Epithelial cell of prostate (primary cell): ENCODE measurements around the gene SETDB1.
A peak's percentile ranks its signal among the peaks of the same experiment; 100 is the strongest.
"Not testable (repeated sequence)": the region's sequence is repeated elsewhere in the genome, so short reads cannot be mapped to it uniquely, and the experiment has no call there.

Experiments used
- DNase-seq: peaks from one replicate; pipeline ENCODE4 v3.0.0-alpha.2; 2011; ENCODE audit warnings: low read depth, low spot score
- H3K27ac ChIP-seq: fragments of 450-650 bp; 2 replicates; pipeline ENCODE4 v1.5.1; 2017; ENCODE audit warnings: mild to moderate bottlenecking

Gene SETDB1

DNA sequence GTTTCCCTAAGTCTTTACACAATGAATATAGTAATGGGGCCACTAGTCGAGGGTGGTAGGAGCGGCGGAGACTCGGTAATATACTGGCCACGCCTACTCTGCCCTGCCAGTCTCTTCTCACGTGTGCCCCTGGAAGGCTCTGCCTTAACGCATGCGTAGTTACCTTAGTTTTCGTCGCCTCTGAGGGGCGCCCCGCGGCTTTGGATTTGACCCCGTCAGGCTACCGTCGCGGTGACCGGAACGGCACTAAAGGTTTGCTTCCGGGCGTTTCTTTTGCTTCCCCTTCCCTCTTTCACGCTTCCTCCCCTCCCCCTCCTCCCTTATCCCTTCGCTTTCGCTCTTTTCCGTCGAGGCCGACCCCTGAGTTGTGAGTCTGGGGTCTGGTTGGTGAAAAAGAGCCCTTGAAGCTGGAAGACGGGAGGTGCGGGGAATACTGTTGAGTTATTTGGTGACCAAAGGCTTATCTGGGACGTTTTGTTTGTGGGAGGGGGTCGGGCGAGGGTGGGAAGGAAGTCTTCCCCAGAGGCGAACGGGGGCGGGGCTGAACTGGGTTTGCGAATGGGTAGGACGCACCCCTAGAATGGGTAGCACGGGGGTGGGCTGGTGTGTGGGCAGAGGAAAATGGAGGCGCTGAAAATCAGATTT, at the start of gene SETDB1:
Gene SETDB1, plus strand, starts transcription at position 267 of the 645 bp plus-strand sequence. CDS start 1,352 bp downstream, outside the sequence.
- DNase-seq = peak; percentile 64
- peak within 1 kb of the TSS; percentile 71 for H3K27ac ChIP-seq

DNA sequence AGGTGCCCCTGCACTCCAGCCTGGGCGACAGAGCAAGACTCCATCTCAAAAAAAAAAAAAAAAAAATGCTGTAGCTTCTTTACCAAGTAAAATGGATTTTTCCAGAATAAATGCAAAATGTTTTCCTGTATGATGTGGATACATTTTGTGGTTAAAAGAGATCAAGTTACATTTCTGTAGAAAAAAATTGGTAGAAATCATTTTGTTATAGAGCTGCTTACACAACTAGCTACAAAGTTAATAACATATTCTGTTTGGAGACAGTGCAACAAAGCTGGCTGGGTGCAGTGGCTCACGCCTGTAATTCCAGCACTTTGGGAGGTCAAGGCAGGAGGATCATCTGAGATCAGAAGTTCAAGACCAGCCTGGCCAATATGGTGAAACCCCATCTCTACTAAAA, 47.2 kb upstream of the SETDB1 start:
- H3K27ac ChIP-seq, DNase-seq: not testable (repeated sequence)

DNA sequence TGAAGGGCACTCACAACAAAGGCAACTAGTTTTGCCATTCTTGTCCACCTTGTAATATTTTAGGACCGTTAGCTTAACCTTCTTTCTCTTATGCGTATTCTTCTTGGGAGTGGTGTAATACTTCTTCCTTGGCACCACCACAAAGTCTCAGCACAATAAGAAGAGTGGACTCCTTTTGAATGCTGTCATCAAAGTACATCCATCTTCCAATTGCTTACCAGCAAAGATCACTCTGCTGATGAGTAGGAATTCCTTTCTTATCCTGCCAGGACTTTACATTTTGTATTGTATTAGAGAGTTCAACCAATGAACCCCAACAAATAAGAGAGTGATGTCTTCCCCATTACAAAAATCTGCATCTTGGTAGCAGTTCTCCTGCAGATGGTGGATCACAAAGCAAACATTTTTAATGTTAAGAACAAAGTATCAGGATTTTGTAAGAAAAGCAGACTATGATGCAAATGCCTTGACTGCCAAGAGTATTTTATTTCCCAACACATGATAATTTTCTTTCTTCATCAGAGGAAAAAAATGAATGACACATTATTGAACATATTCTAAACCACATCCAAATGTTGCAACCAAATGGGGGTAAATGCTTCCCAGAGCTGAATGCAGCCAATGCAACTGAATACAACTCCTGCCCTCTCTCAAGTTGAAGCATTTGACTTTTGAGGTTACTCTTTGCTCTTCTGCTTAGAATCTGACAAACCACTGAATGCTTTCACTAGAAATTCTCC, 44.7 kb upstream of the SETDB1 start:
- DNase-seq = peak; percentile 33
- H3K27ac ChIP-seq = peak overlapping the region; percentile 56

DNA sequence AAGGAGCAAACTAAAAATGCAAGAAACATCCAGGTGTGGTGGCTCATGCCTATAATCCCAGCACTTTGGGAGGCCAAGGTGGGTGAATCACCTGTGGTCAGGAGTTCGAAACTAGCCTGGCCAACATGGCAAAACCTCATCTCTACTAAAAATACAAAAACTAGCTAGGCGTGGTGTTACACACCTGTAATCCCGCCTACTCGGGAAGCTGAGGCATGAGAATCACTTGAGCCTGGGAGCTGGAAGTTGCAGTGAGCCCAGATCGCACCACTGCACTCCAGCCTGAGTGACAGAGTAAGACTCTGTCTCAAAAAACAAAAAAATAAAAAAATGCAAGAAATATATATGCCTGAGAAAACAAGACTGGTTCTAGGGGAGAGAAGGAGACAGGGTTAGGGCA, 43.0 kb upstream of the SETDB1 start:
- not testable (repeated sequence) for H3K27ac ChIP-seq, DNase-seq

DNA sequence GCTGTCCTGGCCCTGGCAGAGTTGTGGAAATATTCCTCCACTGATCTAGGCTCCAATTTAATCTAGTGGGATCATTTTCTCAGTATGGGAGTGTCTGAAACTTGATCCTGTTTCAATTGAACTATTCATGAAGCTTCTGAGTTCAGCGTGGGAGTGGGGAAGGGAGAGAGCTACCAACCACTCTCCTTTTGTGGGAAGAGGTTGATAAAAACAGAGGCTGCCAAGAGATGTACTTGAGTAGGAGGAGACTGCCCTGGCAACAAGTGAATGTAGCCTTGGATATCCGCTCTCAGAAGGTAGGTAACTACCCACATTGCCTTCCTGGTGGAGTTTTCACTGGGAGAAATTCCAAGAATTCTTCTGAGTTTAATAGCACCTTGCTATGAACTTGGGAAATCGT, 39.1 kb upstream of the SETDB1 start, which contains the start of gene CTXND2:
Gene CTXND2, plus strand, starts transcription at position 119 of the 400 bp plus-strand sequence. CDS start 25,179 bp downstream, outside the sequence.
- no peak for DNase-seq

DNA sequence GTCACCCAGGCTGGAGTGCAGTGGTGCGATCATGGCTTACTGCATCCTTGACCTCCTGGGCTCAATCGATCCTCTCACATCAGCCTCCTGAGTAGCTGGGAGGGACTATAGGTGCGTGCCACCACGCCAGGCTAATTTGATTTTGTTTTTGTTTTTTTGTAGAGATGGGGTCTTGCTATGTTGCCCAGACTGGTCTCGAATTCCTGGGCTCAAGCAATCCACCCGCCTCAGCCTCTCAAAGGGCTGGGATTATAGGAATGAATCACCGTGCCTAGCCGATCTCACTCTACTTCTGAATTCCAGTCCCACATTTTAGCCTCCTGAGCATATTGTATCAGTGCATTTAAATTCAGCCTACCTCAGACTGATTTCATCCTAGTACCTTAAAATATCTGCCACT, 37.4 kb upstream of the SETDB1 start:
- H3K27ac ChIP-seq = no peak overlapping the region
- no peak for DNase-seq

More for the DNA sequence above, 39.1 kb upstream of the SETDB1 start, which contains the start of gene CTXND2:
- H3K27ac ChIP-seq = no peak within 1 kb of the TSS

DNA sequence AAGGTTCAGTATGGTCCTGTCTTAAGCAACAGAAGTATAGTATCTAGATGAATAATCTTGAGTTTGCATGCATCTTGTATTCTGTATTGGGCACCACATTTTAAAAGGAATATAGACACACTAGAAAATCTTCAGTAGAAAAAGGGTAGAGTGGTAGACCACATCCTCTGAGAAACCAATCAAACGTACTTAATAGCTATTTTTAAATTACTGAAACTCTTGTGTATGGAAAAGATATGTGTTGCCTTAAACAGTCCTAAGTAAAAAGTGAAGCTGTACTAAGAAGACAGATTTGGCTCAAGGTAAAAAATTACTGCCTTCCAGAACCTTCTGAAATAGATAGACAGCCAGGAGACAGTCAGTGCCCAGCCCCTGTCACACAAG, 36.1 kb upstream of the SETDB1 start:
- DNase-seq = no peak
- no peak overlapping the region for H3K27ac ChIP-seq

DNA sequence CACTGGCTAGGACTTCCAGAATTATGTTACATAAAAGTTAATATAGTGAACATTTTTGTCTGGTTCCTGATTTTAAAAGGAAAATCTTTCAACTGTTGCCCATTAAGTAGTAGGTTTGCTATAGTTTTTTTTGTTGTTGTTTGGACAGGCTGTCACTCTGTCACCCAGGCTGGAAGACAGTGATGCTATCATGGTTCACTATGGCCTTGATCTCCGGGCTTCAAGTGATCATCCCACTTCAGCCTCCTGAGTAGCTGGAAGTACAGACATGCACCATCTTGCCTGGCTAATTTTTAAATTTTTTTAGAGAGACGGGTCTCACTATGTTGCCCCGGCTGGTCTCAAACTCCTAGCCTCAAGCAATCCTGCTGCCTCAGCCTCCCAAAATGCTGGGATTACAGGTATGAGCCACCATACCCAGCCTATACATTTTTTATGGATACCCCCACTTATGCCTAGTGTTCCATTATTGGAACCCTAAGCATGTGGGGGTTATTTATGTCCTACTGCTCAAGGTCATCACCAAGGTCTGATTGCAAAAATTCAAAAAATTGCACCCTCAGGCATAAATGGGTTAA, 32.7 kb upstream of the SETDB1 start:
- H3K27ac ChIP-seq = no peak overlapping the region
- DNase-seq = no peak

DNA sequence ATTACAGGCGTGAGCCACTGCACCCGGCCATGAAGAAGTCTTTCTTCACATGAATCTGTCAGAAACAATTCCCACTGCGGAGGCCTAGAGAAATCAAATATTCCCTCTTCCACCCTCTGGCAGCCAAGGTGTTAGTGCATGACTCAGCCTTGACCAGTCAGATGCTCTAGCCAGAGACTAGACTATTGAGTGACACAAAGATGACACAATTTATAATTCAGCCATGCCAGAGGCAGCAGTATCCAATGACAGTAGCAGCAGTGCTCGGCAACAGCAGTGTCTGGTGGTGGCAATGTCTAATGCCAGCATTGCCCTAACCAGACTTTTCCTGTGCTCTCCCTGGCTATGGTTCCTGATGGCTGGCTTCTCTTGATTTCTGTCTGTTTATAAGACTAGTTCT, 30.5 kb upstream of the SETDB1 start:
- no peak overlapping the region for H3K27ac ChIP-seq
- DNase-seq = peak; percentile 8

DNA sequence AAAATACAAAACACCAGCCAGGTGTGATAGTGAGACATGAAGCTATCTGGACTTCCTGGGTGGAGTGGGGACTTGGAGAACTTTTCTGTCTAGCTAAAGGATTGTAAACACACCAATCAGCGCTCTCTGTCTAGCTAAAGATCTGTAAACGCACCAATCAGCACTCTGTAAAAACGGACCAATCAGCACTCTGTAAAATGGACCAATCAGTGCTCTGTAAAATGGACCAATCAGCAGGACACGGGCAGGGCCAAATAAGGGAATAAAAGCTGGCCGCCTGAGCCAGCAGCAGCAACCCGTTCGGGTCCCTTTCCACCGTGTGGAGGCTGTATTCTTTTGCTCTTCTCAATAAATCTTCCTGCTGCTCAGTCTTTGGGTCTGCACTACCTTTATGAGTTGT, 26.4 kb upstream of the SETDB1 start:
- H3K27ac ChIP-seq, DNase-seq: not testable (repeated sequence)

DNA sequence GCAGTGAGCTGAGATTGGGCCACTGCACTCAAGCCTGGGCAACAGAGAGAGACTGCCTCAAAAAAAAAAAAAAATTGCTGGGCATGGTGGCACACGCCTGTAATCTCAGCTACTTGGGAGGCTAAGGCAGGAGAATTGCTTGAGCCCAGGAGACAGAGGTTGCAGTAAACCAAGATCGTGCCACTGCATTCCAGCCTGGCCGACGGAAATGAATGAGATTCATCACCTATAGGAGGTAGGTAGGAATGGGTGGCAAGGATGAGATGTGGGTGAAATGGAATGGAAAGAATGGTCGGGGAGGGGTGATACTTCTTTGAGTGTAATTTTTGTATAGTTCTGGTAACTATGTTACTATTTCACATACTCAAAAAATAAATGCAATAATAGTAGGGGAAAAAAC, 23.8 kb upstream of the SETDB1 start:
- H3K27ac ChIP-seq = no peak overlapping the region
- DNase-seq = no peak

DNA sequence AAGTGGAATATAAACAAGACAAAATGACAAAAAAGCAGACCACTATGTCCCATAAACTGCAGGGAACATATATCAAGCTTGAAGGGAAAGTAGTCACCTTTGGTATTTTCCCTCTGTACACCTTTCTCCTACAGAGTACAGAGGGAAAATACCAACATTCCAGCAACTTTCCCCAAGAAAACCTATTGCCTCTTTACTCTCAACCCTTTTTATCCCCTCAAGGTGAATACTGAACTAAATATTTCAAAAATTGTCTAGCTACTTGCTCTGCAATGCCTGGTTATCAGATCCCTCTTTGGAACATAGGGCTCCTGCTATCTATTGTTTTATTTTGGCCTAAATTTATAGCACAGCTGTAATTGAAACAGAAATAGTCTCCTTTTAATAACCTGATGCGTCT, 23.4 kb upstream of the SETDB1 start:
- no peak for DNase-seq
- no peak overlapping the region for H3K27ac ChIP-seq

DNA sequence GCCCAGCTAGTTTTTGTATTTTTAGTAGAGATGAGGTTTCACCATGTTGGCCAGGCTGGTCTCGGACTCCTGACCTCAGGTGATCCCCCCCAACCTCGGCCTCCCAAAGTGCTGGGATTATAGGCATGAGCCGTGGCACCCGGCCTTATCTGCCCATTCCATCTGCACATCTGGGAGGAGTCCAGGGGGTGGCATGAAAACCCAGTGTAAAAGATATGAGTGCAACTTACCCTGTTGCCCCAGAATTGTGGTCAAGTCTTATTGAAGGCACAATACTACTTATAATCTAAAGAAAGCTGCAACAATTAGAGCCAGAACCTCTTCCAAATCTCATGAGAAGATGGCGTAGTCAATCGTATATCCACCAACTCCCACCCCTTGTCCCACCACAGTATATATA, 20.9 kb upstream of the SETDB1 start:
- DNase-seq = no peak
- no peak overlapping the region for H3K27ac ChIP-seq

DNA sequence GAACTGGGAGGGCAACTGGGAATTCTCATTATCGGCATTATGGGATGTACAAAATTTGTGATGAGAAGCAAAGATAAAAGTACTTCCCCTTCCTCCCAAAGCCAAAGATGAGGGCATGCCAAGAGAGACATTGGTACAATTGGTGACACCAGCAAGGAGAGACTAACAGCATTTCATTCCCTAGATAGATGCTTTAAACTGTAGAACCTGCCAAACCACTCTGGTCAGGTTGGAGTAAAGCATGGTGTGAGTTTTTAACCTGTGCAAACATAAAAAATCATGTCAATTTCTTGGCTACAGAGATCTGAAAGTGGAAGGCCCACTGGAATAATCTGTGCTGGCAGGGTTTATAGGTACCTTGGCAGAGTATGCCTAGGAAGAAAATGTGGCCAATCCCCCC, 19.8 kb upstream of the SETDB1 start:
- DNase-seq = no peak
- H3K27ac ChIP-seq = no peak overlapping the region

DNA sequence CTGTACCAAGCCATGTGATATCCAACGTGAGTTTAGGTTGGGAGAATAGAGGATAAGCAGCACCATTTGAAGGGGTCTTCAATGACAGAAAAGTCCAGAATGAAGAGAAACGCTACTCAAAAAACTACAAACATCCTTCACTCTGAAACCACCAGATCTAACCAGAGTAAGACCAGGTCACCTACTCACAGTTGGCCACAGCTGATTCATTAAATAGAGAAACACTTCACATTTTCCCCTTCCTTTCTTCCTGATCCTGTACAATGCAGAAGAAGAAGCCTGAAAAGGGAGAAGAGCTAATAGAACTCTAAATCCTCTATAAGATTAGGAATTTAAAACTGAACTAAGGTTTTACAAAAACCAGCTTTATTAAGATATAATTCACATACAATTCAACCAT, 19.4 kb upstream of the SETDB1 start:
- DNase-seq = no peak
- no peak overlapping the region for H3K27ac ChIP-seq

DNA sequence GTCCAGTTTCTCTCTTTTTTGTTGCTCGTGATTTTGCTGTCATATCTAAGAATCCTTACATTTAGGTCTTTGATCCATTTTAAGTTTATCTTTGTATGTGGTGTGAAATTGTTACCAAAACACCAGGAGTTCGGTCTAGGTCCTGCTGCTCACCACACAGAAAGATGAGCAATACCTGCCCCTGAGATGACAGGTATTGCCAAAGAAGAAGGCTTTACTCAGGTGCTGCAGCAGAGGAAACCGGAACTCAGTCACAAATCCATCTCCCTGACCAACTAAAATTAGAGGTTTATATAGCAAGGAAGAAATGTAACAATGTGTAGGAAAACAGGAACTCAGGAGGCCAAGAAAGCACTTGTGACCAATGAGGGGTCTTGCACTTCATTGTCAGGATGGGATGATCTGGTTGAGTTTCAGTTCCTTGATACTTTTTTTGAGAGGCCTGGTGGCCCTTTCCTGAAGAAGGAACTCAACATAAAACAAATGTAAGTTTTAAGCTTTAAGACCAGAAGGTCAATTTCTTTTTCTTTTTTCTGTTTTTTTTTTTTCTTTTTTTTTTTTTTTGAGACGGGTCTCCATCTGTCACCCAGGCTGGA, 16.5 kb upstream of the SETDB1 start:
- no peak for DNase-seq
- no peak overlapping the region for H3K27ac ChIP-seq

DNA sequence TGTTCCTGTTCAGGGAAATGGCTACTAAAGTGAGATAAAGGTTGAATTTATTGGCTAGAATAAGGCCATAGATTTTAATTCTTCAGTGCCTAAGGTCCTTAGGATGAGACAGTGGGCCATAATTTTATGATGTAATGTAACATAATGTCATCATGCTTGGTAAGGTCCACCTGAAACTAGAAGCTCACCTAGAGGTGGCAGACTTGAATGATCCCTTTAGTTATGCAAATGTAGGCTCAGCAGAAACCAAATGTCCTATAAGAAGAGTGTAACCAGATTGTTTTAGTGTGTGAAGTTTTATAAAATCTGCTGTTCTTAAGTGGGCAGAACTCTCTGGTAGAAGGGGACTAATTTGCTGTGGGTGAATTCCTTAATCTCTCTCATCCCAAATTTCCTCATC, 13.5 kb upstream of the SETDB1 start:
- no peak for DNase-seq
- H3K27ac ChIP-seq = no peak overlapping the region

DNA sequence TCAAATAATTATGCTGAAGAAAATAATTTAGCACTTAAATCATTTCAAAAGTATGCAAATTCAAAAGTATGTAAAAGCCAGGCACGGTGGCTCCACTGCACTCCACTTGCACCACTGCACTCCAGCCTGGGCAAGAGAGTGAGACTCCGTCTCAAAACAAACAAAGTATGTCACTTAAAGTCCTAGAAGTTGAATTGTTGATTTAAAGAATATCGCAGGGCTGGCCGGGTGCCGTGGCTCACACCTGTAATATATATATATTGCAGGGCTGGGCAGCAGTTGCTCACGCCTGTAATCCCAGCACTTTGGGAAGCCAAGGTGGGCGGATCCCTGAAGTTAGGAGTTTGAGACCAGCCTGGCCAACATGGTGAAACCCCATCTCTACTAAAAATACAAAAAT, 8.8 kb upstream of the SETDB1 start:
- no peak for DNase-seq
- no peak overlapping the region for H3K27ac ChIP-seq

DNA sequence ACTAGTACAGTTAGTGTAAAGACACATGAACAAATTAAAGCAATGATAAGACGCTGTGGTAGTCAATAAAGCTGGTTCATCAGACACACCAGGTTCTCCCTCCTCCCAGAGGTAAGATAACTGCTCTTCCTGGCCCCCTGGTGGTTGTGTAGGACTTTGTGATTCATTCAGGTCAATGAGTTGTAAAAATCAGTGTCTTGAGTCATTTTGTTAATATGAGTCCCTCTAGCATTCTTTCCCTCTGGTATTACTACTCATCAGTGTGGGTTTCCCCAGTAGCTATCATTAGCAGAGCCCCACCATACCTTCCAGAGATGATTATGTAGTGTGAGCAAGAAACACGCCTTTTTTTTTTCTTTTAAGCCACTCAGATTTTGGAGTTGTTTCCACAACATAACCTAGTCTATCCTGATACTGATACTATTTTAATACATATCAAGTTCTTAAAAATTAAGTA, 3.6 kb upstream of the SETDB1 start:
- H3K27ac ChIP-seq = peak overlapping the region; percentile 35
- DNase-seq = peak; percentile 77

DNA sequence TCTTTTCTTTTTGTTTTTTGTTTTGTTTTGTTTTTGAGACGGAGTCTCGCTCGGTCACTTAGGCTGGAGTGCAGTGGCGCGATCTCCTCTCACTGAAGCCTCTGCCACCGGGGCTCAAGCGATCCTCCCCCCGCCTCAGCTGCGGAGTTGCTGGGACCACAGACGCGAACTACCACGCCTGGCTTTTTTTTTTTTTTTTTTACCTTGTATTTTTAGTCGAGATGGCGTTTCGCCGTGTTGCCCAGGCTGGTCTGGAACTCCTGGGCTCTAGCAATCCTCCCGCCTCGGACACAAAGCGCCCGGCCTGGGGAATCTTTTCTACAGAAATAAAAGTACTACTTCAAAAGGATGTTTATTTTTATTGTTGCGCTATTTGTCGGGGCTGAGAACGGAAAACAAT, 1.1 kb upstream of the SETDB1 start:
- no peak for DNase-seq
- H3K27ac ChIP-seq = peak overlapping the region; percentile 71

DNA sequence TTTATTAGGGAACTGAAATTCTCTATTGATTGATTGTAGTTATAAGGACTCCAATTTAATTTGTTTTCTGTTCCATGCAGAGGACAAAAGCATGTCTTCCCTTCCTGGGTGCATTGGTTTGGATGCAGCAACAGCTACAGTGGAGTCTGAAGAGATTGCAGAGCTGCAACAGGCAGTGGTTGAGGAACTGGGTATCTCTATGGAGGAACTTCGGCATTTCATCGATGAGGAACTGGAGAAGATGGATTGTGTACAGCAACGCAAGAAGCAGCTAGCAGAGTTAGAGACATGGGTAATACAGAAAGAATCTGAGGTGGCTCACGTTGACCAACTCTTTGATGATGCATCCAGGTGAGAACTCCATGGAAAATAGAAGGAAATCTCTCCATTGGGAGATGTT, 1.5 kb downstream of the SETDB1 start:
- no peak for DNase-seq

More for the DNA sequence above, 1.5 kb downstream of the SETDB1 start:
- no peak overlapping the region for H3K27ac ChIP-seq
